ENCODE data around the gene CBR1. TPM values are rescaled to one million over a fixed set of nuclear protein-coding genes. Genes with fewer than 3 reads are reported as not detected.
A peak's percentile ranks its signal among the peaks of the same experiment; 100 is the strongest.

CBR1 gene
- total RNA-seq, 1 donor from 2014 or later, result 17.5 TPM

GRCh38 chr21:36109868-36110267 lies 40.0 kb downstream of the CBR1 start:
- H3K9me3 Mint-ChIP-seq, result no peaks in the 10 kb centered on the region
- DNase-seq (no peak), ATAC-seq (ENCODE audit: low read depth) (no peak)
- H3K27ac Mint-ChIP-seq, result no peak overlapping the region
- ChIA-PET POLR2A (no interaction called here), CTCF (interaction anchor here (0.7 kb wide), 1 partner anchor 1222 kb away, joined by 3 read pairs; no protein-coding TSS in a partner anchor)
- no peak overlapping the region for H3K4me3 Mint-ChIP-seq
- no peak for TF ChIP-seq CTCF (IDR thresholded peaks at IDR 0.05)
- intact Hi-C loops (cut with micrococcal nuclease), result loop anchor here (10.0 kb wide), 1 partner anchor 175 kb away; no protein-coding TSS in a partner anchor
- peaks cover 14% of the 10 kb centered on the region for H3K27me3 Mint-ChIP-seq
- H3K4me1 Mint-ChIP-seq, result peaks cover 24% of the 10 kb centered on the region
- no peaks in the 10 kb centered on the region for H3K36me3 Mint-ChIP-seq (ENCODE audit: low read depth)

- Mint-ChIP-seq H3K9me3 (no peaks in the 10 kb centered on the region), H3K27ac (no peak overlapping the region), H3K27me3 (peaks cover 6% of the 10 kb centered on the region), H3K4me1 (peaks cover 30% of the 10 kb centered on the region), H3K4me3 (no peak overlapping the region), H3K36me3 (ENCODE audit: low read depth) (no peaks in the 10 kb centered on the region)
- no peak for ATAC-seq (ENCODE audit: low read depth)
- TF ChIP-seq CTCF (IDR thresholded peaks at IDR 0.05), result no peak
- intact Hi-C loops (cut with micrococcal nuclease), result loop anchor here (10.0 kb wide), 1 partner anchor 176 kb away; no protein-coding TSS in a partner anchor
- ChIA-PET POLR2A (no interaction called here), CTCF (interaction anchor here (1.3 to 2.2 kb wide), 2 partner anchors 53 to 271 kb away, joined by 3 to 5 read pairs; no protein-coding TSS in a partner anchor)
- DNase-seq, result no peak
These were observed 41.4 kb downstream of the CBR1 start for GRCh38 chr21:36111238-36111637.

- Mint-ChIP-seq H3K36me3 (ENCODE audit: low read depth) (no peaks in the 10 kb centered on the region), H3K4me3 (peak overlapping the region; percentile 75), H3K27me3 (no peaks in the 10 kb centered on the region), H3K4me1 (peaks cover 30% of the 10 kb centered on the region), H3K9me3 (no peaks in the 10 kb centered on the region), H3K27ac (peak overlapping the region; percentile 80)
- ChIA-PET POLR2A (interaction anchor here (1.2 to 3.2 kb wide), 2 partner anchors 22 to 54 kb away, joined by 6 to 14 read pairs; partner anchors contain the start of gene SETD4), CTCF (interaction anchor here (0.6 to 2.2 kb wide), 8 partner anchors 9 to 714 kb away, joined by 3 to 5 read pairs (median 4); partner anchors contain the start of gene MORC3)
- DNase-seq (no peak), ATAC-seq (ENCODE audit: low read depth) (no peak)
- no peak for TF ChIP-seq CTCF (IDR thresholded peaks at IDR 0.05)
- intact Hi-C loops (cut with micrococcal nuclease), result loop anchor here (1.0 to 10.0 kb wide), 3 partner anchors 53 to 274 kb away; partner anchors contain the start of gene SETD4
These were observed 44.0 kb downstream of the CBR1 start for GRCh38 chr21:36113647-36114428.

GRCh38 chr21:36115138-36115730 lies 45.4 kb downstream of the CBR1 start:
- no peak for TF ChIP-seq CTCF (IDR thresholded peaks at IDR 0.05)
- intact Hi-C loops (cut with micrococcal nuclease), result loop anchor here (10.0 kb wide), 1 partner anchor 180 kb away; no protein-coding TSS in a partner anchor
- Mint-ChIP-seq H3K36me3 (ENCODE audit: low read depth) (no peaks in the 10 kb centered on the region), H3K4me1 (peaks cover 30% of the 10 kb centered on the region), H3K4me3 (no peak overlapping the region), H3K27me3 (no peaks in the 10 kb centered on the region), H3K27ac (no peak overlapping the region), H3K9me3 (no peaks in the 10 kb centered on the region)
- no peak for DNase-seq
- ChIA-PET CTCF (interaction anchor here (1.7 kb wide), 1 partner anchor 8 kb away, joined by 5 read pairs; no protein-coding TSS in a partner anchor), POLR2A (interaction anchor here (0.6 to 3.2 kb wide), 5 partner anchors 55 to 1302 kb away, joined by 5 to 14 read pairs (median 7); partner anchors contain the start of gene SETD4)
- no peak for ATAC-seq (ENCODE audit: low read depth)

All from activated B cell treated with CpG ODN at 0.5 μM for 24 hours (primary cell).